GM23338 (cell line): ENCODE results near the gene PTGIS. TPM values are rescaled to one million over a fixed set of nuclear protein-coding genes. Genes with fewer than 3 reads are reported as not detected.
A peak's percentile ranks its signal among the peaks of the same experiment; 100 is the strongest.

ENCODE experiments used
- ATAC-seq: fragments of 200-7000 bp; cut with Tn5 transposase; 3 replicates; pipeline ENCODE4 v1.9.1; 2020
- DNase-seq: peaks from one replicate; pipeline ENCODE4 v3.0.0-alpha.2; 2015; ENCODE audit warnings: low spot score
- H2AFZ ChIP-seq: fragments of 200-600 bp; sonication (generic); 2 replicates; pipeline ENCODE4 v1.8.0; 2016; ENCODE audit warnings: antibody characterized with exemption, mild to moderate bottlenecking, moderate library complexity
- H3F3A ChIP-seq: fragments of 200-600 bp; sonication (generic); replicated peaks from 2 replicates; pipeline ENCODE4 v1.8.0; 2017; ENCODE audit warnings: antibody characterized with exemption, mixed run types, low read depth
- H3K27ac ChIP-seq: fragments of 200-600 bp; sonication (generic); 2 replicates; pipeline ENCODE4 v1.6.1; 2016; ENCODE audit warnings: low read depth
- H3K27me3 ChIP-seq: fragments of 200-600 bp; sonication (generic); 2 replicates; pipeline ENCODE4 v1.8.0; 2016; ENCODE audit warnings: mild to moderate bottlenecking, mixed run types, moderate library complexity; ENCODE audit not compliant: insufficient read depth
- H3K36me3 ChIP-seq: fragments of 200-600 bp; sonication (generic); 2 replicates; pipeline ENCODE4 v1.8.0; 2016; ENCODE audit warnings: mild to moderate bottlenecking; ENCODE audit not compliant: insufficient read depth
- H3K4me1 ChIP-seq: fragments of 200-600 bp; sonication (generic); 2 replicates; pipeline ENCODE4 v1.8.0; 2016; ENCODE audit warnings: mild to moderate bottlenecking, moderate library complexity; ENCODE audit not compliant: insufficient read depth
- H3K4me2 ChIP-seq: fragments of 200-600 bp; sonication (generic); 2 replicates; pipeline ENCODE4 v1.7.1; 2017; ENCODE audit warnings: mixed run types
- H3K4me3 ChIP-seq: fragments of 200-600 bp; sonication (generic); 2 replicates; pipeline ENCODE4 v1.6.1; 2016; ENCODE audit warnings: mixed run types
- H3K79me2 ChIP-seq: fragments of 200-600 bp; sonication (generic); replicated peaks from 2 replicates; pipeline ENCODE4 v1.8.0; 2017; ENCODE audit warnings: mild to moderate bottlenecking; ENCODE audit not compliant: insufficient read depth
- H3K9me2 ChIP-seq: fragments of 200-600 bp; sonication (generic); 2 replicates; pipeline ENCODE4 v1.8.0; 2017; ENCODE audit not compliant: insufficient read depth
- H4K20me1 ChIP-seq: fragments of 200-600 bp; sonication (generic); replicated peaks from 2 replicates; pipeline ENCODE4 v1.8.0; 2017; ENCODE audit warnings: mild to moderate bottlenecking; ENCODE audit not compliant: insufficient read depth
- H3K27ac Mint-ChIP-seq: 2 replicates; pipeline ENCODE4 v1.8.0; 2020; ENCODE audit warnings: inconsistent platforms, mild to moderate bottlenecking, moderate library complexity, mixed read lengths
- H3K27me3 Mint-ChIP-seq: 3 replicates; pipeline ENCODE4 v1.8.0; 2022; ENCODE audit warnings: low read depth, mild to moderate bottlenecking, moderate library complexity, mixed read lengths, inconsistent platforms; ENCODE audit not compliant: insufficient read depth, poor library complexity
- H3K36me3 Mint-ChIP-seq: 3 replicates; pipeline ENCODE4 v1.8.0; 2021; ENCODE audit warnings: low read depth, mild to moderate bottlenecking, inconsistent platforms, moderate library complexity, mixed read lengths
- H3K4me1 Mint-ChIP-seq: 3 replicates; pipeline ENCODE4 v1.8.0; 2020; ENCODE audit warnings: mild to moderate bottlenecking, inconsistent platforms, mixed read lengths
- H3K4me3 Mint-ChIP-seq: 3 replicates; pipeline ENCODE4 v1.8.0; 2021; ENCODE audit warnings: moderate library complexity, mild to moderate bottlenecking, inconsistent platforms, mixed read lengths
- H3K9me3 Mint-ChIP-seq: 3 replicates; pipeline ENCODE4 v1.8.0; 2020; ENCODE audit warnings: moderate library complexity, mild to moderate bottlenecking, inconsistent platforms, mixed read lengths
- CREB1 ChIP-seq: fragments of 250-450 bp; sonication (Bioruptor Pico); IDR thresholded peaks from 2 replicates; pipeline ENCODE4 v1.5.0; 2020; ENCODE audit warnings: low read depth, mild to moderate bottlenecking, moderate library complexity
- EZH2 ChIP-seq: fragments of 200-600 bp; sonication (generic); IDR thresholded peaks from one replicate; pipeline ENCODE4 v1.8.0; 2017; ENCODE audit warnings: antibody characterized with exemption, mild to moderate bottlenecking, low read depth; ENCODE audit not compliant: unreplicated experiment
- EZH2phosphoT487 ChIP-seq: fragments of 200-600 bp; sonication (generic); IDR thresholded peaks from one replicate; pipeline ENCODE4 v1.8.1; 2018; ENCODE audit warnings: antibody characterized with exemption; ENCODE audit not compliant: unreplicated experiment
- JUNB ChIP-seq: IDR thresholded peaks from one replicate; pipeline ENCODE4 v1.6.1; 2016; ENCODE audit warnings: antibody characterized with exemption; ENCODE audit not compliant: unreplicated experiment
- NANOG ChIP-seq: IDR thresholded peaks from 2 replicates; pipeline ENCODE4 v1.6.1; 2016; ENCODE audit warnings: antibody characterized with exemption, borderline replicate concordance
- POLR2AphosphoS5 ChIP-seq: IDR thresholded peaks from 2 replicates; pipeline ENCODE4 v1.6.1; 2016; ENCODE audit warnings: antibody characterized with exemption, low read depth
- STAT1 ChIP-seq: IDR thresholded peaks from one replicate; pipeline ENCODE4 v1.6.1; 2016; ENCODE audit warnings: antibody characterized with exemption; ENCODE audit not compliant: unreplicated experiment
- ZNF114 ChIP-seq: fragments of 250-450 bp; sonication (Bioruptor Pico); IDR thresholded peaks from 2 replicates; pipeline ENCODE4 v1.5.0; 2020; ENCODE audit warnings: mild to moderate bottlenecking, moderate library complexity
- ZNF331 ChIP-seq: fragments of 250-450 bp; sonication (Bioruptor Pico); IDR thresholded peaks from 2 replicates; pipeline ENCODE4 v1.5.0; 2020; ENCODE audit warnings: low read depth, mild to moderate bottlenecking, moderate library complexity
- polyA plus RNA-seq: library from polyadenylated mRNA; unstranded; fragments of >200 nt; fragmentation: Nextera tagmentation; extraction: Ambion mirVana; gene quantifications from 2 replicates; pipeline ENCODE4 v1.2.1, GENCODE V29; 2016
- total RNA-seq: library from RNA; depleted of rRNA; stranded (reverse); fragments of >200 nt; shearing (Covaris generic); gene quantifications from 2 replicates; pipeline ENCODE4 v1.2.3, GENCODE V29; 2014
- TF ChIP-seq, protein P1 (sequence below): IDR thresholded peaks from 2 replicates; pipeline ENCODE4 v1.6.1; 2016; ENCODE audit warnings: antibody characterized with exemption
- TF ChIP-seq, protein P2 (sequence below): IDR thresholded peaks from one replicate; pipeline ENCODE4 v1.6.1; 2018; ENCODE audit warnings: antibody characterized with exemption; ENCODE audit not compliant: unreplicated experiment
- TF ChIP-seq, protein P3 (sequence below), 2 experiments: fragments of 200-600 bp in 1 of 2; sonication (generic) in 1 of 2; conservative IDR thresholded peaks; 2 replicates each; pipeline versions ENCODE4 v1.5.1 to v1.6.1; 2016 to 2017; ENCODE audit warnings: antibody characterized with exemption in 2 of 2, low read depth in 2 of 2, mild to moderate bottlenecking in 2 of 2, moderate library complexity in 1 of 2
- TF ChIP-seq, protein P4 (sequence below): fragments of 250-450 bp; sonication (Bioruptor Pico); IDR thresholded peaks from 2 replicates; pipeline ENCODE4 v1.5.0; 2020; ENCODE audit warnings: mild to moderate bottlenecking, moderate library complexity

PTGIS gene
- total and polyA plus RNA-seq, 2 experiments from 2014 or later, result 6.6 to 28.7 TPM

DNA sequence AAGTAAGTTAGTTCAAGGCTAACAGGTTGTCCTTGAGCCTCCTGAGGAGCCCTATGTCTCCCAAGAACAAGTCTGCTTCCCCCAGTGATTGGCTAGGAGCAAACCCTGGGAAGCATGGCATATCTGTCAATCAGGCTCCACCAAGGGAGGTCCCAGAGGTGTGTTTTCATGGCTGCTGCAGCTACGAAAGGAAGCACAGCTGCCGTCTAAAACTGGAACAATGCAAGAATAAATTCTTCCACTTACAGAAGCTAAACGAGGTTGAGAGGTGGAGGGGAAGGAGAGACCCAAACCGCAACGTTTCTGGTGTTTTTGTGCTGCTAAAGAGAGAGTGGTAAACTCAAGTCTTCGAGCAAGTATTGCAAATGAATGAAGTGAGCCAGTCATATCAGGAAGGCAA lies 4.9 kb upstream of the PTGIS start:
- Histone ChIP-seq H3K36me3 (no peaks in the 10 kb centered on the region), H3K79me2 (no peaks in the 10 kb centered on the region), H3K27me3 (no peaks in the 10 kb centered on the region), H3K4me3 (no peak overlapping the region), H2AFZ (peak overlapping the region; percentile 53), H3K4me1 (peaks cover 29% of the 10 kb centered on the region), H3K9me2 (no peaks in the 10 kb centered on the region), H3K27ac (no peak overlapping the region), H3K4me2 (peak overlapping the region; percentile 24; the same call in 1 of the 2 replicates), H4K20me1 (no peaks in the 10 kb centered on the region), H3F3A (0 out of 2 replicates have a peak, but pooled peaks cover 8% of the 10 kb centered on the region)
- Mint-ChIP-seq H3K4me3 (no peak overlapping the region), H3K27ac (0 out of 2 replicates have a peak overlapping the region, but pooled peaks have one; percentile 22), H3K36me3 (no peaks in the 10 kb centered on the region), H3K27me3 (peaks cover 16% of the 10 kb centered on the region), H3K9me3 (no peaks in the 10 kb centered on the region), H3K4me1 (peaks cover 35% of the 10 kb centered on the region)
- peak; percentile 68 for DNase-seq
- TF ChIP-seq ZNF114, result no peak
- no peak for TF ChIP-seq NANOG
- no peak for TF ChIP-seq ZNF331 (CRISPR knock-in tag)
- no peak for TF ChIP-seq CREB1
- TF ChIP-seq, protein P1, sequence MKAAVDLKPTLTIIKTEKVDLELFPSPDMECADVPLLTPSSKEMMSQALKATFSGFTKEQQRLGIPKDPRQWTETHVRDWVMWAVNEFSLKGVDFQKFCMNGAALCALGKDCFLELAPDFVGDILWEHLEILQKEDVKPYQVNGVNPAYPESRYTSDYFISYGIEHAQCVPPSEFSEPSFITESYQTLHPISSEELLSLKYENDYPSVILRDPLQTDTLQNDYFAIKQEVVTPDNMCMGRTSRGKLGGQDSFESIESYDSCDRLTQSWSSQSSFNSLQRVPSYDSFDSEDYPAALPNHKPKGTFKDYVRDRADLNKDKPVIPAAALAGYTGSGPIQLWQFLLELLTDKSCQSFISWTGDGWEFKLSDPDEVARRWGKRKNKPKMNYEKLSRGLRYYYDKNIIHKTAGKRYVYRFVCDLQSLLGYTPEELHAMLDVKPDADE, result no peak
- TF ChIP-seq, protein P2, sequence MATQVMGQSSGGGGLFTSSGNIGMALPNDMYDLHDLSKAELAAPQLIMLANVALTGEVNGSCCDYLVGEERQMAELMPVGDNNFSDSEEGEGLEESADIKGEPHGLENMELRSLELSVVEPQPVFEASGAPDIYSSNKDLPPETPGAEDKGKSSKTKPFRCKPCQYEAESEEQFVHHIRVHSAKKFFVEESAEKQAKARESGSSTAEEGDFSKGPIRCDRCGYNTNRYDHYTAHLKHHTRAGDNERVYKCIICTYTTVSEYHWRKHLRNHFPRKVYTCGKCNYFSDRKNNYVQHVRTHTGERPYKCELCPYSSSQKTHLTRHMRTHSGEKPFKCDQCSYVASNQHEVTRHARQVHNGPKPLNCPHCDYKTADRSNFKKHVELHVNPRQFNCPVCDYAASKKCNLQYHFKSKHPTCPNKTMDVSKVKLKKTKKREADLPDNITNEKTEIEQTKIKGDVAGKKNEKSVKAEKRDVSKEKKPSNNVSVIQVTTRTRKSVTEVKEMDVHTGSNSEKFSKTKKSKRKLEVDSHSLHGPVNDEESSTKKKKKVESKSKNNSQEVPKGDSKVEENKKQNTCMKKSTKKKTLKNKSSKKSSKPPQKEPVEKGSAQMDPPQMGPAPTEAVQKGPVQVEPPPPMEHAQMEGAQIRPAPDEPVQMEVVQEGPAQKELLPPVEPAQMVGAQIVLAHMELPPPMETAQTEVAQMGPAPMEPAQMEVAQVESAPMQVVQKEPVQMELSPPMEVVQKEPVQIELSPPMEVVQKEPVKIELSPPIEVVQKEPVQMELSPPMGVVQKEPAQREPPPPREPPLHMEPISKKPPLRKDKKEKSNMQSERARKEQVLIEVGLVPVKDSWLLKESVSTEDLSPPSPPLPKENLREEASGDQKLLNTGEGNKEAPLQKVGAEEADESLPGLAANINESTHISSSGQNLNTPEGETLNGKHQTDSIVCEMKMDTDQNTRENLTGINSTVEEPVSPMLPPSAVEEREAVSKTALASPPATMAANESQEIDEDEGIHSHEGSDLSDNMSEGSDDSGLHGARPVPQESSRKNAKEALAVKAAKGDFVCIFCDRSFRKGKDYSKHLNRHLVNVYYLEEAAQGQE, result no peak
- TF ChIP-seq STAT1, result no peak
- TF ChIP-seq, protein P3, sequence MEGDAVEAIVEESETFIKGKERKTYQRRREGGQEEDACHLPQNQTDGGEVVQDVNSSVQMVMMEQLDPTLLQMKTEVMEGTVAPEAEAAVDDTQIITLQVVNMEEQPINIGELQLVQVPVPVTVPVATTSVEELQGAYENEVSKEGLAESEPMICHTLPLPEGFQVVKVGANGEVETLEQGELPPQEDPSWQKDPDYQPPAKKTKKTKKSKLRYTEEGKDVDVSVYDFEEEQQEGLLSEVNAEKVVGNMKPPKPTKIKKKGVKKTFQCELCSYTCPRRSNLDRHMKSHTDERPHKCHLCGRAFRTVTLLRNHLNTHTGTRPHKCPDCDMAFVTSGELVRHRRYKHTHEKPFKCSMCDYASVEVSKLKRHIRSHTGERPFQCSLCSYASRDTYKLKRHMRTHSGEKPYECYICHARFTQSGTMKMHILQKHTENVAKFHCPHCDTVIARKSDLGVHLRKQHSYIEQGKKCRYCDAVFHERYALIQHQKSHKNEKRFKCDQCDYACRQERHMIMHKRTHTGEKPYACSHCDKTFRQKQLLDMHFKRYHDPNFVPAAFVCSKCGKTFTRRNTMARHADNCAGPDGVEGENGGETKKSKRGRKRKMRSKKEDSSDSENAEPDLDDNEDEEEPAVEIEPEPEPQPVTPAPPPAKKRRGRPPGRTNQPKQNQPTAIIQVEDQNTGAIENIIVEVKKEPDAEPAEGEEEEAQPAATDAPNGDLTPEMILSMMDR (conservative IDR thresholded peaks at IDR 0.05; ENCODE audit: low read depth in 2 of 2), result no peak
- TF ChIP-seq JUNB, result no peak
- TF ChIP-seq, protein P4, sequence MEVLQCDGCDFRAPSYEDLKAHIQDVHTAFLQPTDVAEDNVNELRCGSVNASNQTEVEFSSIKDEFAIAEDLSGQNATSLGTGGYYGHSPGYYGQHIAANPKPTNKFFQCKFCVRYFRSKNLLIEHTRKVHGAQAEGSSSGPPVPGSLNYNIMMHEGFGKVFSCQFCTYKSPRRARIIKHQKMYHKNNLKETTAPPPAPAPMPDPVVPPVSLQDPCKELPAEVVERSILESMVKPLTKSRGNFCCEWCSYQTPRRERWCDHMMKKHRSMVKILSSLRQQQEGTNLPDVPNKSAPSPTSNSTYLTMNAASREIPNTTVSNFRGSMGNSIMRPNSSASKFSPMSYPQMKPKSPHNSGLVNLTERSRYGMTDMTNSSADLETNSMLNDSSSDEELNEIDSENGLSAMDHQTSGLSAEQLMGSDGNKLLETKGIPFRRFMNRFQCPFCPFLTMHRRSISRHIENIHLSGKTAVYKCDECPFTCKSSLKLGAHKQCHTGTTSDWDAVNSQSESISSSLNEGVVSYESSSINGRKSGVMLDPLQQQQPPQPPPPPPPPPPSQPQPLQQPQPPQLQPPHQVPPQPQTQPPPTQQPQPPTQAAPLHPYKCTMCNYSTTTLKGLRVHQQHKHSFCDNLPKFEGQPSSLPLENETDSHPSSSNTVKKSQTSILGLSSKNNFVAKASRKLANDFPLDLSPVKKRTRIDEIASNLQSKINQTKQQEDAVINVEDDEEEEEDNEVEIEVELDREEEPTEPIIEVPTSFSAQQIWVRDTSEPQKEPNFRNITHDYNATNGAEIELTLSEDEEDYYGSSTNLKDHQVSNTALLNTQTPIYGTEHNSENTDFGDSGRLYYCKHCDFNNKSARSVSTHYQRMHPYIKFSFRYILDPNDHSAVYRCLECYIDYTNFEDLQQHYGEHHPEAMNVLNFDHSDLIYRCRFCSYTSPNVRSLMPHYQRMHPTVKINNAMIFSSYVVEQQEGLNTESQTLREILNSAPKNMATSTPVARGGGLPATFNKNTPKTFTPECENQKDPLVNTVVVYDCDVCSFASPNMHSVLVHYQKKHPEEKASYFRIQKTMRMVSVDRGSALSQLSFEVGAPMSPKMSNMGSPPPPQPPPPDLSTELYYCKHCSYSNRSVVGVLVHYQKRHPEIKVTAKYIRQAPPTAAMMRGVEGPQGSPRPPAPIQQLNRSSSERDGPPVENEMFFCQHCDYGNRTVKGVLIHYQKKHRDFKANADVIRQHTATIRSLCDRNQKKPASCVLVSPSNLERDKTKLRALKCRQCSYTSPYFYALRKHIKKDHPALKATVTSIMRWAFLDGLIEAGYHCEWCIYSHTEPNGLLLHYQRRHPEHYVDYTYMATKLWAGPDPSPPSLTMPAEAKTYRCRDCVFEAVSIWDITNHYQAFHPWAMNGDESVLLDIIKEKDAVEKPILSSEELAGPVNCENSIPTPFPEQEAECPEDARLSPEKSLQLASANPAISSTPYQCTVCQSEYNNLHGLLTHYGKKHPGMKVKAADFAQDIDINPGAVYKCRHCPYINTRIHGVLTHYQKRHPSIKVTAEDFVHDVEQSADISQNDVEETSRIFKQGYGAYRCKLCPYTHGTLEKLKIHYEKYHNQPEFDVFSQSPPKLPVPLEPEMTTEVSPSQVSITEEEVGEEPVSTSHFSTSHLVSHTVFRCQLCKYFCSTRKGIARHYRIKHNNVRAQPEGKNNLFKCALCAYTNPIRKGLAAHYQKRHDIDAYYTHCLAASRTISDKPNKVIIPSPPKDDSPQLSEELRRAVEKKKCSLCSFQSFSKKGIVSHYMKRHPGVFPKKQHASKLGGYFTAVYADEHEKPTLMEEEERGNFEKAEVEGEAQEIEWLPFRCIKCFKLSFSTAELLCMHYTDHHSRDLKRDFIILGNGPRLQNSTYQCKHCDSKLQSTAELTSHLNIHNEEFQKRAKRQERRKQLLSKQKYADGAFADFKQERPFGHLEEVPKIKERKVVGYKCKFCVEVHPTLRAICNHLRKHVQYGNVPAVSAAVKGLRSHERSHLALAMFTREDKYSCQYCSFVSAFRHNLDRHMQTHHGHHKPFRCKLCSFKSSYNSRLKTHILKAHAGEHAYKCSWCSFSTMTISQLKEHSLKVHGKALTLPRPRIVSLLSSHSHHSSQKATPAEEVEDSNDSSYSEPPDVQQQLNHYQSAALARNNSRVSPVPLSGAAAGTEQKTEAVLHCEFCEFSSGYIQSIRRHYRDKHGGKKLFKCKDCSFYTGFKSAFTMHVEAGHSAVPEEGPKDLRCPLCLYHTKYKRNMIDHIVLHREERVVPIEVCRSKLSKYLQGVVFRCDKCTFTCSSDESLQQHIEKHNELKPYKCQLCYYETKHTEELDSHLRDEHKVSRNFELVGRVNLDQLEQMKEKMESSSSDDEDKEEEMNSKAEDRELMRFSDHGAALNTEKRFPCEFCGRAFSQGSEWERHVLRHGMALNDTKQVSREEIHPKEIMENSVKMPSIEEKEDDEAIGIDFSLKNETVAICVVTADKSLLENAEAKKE (CRISPR knock-in tag), result no peak
- no peak for TF ChIP-seq EZH2phosphoT487
- TF ChIP-seq POLR2AphosphoS5, result no peak
- TF ChIP-seq EZH2, result no peak
- peak; percentile 38 for ATAC-seq
